TTC549 (cell line): ENCODE results near the gene MYMX.
"Not testable (repeated sequence)": the region's sequence is repeated elsewhere in the genome, so short reads cannot be mapped to it uniquely, and the experiment has no call there.

ENCODE experiments used
- FAIRE-seq: peaks from 2 replicates; lab custom pipeline; 2012; peaks lifted over from hg19 to GRCh38; lab: Jason Lieb, UNC

MYMX gene

DNA sequence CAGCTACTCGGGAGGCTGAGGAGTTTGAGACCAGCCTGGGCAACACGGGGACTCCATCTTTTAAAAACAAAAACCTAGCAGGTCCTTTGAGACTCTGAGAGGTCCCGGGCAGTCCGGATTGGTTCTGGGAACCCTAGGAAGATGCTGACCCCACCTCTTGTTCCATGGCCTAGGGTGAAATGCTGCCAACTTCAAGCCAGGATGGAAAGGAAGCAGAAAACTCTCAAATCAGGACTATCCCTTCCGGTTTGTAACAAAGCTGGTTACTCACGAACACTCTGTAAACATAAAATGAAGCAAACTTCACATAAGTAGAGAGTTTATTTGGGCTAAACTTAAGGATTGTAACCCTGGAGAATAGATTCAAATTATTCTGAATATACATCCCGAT, 30.1 kb upstream of the MYMX start:
- no peak for FAIRE-seq

DNA sequence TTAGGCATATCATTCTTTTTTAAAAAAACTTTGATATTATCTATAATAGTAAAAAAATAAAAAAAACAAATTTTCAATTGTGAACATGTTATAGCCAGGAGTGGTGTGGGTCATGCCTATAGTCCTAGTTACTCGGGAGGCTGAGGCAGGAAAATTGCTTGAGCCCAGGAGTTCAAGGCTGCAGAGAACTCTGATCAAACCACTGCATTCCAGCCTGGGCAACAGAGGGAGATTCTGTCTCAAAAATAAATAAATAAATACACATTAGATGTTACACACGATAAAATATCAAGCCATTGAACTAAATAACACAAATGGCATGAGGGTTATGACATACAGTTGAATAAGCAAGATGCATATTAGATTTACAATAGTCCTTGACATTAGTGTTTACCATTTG, 27.9 kb upstream of the MYMX start:
- FAIRE-seq: no peak

DNA sequence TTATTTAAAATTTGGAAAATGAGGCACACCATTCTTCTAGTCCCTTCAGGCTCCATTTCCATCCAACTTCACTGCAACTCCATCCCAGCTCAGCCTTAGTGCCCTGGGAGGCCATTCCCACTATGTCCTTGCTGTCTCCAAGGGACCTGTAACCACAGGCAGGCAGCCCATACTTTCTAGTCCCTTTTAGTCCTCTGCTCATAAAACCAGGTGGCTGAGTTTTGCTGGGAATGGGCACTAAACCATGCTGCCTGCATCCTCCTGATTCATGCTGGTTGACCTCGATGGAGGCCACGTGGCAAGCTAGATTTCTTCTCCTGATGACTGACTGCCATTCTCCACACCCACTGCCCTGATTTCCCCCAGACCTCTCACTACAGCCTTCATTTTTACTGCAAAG, 27.5 kb upstream of the MYMX start:
- no peak for FAIRE-seq

DNA sequence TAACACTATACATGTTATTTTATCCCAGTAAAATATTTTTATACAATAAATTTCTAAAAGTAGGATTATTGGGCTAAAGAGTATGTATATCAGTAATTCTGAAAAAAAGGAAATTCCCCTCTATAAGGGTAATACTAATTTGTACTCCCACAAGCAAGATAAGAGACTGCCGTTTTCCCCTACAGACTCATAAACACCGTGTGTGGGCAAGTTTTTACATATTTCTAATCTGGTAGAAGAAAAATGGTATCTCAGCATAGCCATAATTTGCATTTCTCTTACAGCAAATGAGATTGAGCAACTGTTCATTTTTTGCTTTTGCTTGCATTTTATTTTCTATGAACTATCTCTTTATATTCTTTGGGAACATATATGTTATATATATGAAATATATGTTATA, 26.0 kb upstream of the MYMX start:
- FAIRE-seq: no peak

DNA sequence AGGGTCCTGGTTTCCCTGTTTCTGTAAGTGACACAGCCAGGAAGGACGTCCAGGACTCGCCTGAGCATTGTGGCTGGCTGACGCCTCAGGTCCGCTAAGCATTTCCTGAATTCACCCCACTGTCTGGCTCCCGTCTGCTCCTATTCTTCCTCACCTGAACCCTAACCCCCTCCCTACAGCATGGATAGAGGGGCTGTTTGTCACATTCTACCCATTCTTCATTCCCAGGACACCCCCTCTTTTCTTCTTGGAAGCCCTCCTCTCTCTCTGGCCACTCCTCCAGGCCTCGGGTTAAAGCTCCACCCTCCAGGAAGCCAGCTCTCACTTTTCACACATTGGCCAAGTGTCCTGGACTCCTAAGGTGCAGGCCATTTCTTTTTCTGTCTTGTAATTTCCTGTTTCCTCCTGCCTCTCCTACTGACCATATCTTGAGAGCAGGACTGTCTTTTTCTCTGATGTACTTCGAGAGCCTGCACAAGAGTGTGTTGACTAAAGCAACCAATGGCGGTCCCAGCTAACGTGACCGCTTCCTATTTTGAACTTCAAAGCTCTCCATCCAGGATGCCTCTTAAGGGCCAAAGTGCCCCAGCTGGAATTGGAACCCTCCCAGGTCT, 24.2 kb upstream of the MYMX start:
- no peak for FAIRE-seq

DNA sequence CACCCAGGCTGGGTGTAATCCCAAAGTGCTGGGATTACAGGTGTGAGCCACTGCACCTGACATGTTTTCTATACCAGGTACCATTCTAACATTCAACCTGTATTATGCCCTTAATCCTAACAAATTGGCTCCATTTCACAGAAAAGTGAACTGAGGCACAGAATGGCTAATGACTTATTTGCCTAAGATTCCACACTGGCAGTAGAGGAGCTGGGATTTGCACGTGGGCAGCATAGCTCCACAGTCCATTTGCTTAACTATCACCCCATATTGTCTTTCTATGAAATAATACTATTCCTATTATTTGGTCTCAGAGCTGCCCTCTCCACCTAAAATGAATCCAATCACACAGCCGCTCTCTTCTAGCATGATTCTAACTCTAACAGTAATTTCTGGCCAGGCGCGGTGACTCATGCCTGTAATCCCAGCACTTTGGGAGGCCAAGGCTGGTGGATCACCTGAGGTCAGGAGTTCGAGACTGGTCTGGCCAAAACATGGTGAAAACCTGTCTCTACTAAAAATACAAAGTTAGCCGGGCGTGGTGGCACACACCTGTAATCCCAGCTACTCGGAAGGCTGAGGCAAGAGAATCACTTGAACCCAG, 23.3 kb upstream of the MYMX start:
- no peak for FAIRE-seq

DNA sequence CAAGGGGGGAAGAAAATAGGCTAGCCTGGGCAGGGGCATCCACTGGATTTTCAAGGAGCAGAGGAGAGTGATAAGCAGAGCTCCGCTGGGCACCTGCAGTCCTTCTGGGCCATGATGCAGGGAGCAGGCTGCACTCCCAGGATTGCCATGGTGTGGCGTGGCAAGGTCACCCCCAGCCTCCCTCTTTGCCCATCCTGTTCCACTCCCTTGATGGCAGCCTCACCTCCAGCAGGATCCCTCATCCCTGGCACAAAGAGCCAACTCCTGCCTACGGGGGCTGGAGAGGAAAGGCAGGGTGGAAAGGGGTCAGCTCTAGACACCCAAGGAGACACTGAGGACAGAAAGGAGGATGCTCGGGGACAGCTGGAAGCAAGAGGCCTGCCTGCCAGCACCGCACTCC, 22.4 kb upstream of the MYMX start:
- no peak for FAIRE-seq

DNA sequence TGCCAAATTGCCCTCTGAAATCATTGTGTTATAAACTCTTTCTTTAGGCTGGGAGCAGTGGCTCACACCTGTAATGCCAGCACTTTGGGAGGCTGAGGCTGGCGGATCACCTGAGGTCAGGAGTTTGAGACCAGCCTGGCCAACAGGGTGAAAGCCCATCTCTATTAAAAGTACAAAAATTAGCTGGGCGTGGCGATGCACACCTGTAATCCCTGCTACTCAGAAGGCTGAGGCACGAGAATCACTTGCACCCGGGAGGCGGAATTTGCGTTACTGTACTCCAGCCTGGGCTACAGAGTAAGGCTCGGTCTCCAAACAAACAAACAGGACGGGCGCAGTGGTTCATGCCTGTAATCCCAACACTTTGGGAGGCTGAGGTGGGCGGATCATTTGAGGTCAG, 20.4 kb upstream of the MYMX start:
- FAIRE-seq: not testable (repeated sequence)

DNA sequence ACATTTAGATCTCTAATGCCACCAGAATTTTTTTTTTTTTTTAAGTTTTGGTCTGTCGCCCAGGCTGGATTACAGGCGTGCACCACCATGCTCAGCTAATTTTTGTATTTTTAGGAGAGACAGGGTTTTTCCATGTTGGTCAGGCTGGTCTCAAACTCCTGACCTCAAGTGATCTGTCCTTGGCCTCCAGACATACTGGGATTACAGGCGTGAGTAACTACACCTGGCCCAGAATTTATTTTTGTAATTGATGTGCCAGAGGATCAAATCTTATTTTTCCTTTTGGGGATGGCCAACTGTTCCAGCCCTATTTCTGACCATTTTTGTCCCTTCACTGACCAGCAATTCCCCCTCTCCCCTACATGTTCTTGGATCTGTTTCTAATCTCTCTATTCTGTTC, 18.0 kb upstream of the MYMX start:
- FAIRE-seq: no peak

DNA sequence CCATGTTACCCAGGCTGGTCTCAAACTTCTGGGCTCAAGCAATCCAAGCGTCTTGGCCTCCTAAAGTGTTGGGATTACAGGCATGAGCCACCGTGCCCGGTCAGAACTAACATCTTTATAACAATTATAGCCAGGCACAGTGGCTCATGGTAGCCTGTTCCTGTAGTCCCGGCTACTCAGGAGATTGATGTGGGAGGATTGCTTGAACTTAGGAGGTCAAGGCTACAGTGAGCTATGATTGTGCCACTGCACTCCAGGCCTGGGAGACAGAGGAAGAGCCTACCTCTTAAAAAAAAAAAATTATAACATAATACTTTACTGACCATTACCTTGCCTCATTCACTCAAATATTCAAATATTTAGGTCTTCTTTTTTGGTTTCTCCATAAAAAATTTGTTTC, 16.8 kb upstream of the MYMX start:
- FAIRE-seq: no peak

DNA sequence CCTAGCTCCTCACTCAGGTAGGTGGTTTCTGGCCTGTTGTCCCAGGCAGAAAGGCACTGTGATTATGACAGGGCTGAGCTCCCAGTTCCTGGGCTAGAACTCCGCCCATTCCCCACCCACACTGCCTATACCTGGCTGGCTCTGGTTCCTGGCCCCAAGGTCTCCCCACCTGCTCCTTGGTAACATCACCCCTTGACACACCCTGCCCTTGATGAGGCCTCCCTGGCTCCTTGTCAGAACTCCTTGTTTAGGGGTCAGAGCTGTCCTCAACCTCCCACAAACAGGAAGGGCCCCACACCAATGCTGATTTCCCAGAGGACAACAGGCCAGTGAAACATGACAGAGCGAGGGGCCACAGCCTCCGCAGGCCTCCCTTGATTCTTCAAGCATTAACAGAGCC, 15.5 kb upstream of the MYMX start:
- FAIRE-seq: no peak

DNA sequence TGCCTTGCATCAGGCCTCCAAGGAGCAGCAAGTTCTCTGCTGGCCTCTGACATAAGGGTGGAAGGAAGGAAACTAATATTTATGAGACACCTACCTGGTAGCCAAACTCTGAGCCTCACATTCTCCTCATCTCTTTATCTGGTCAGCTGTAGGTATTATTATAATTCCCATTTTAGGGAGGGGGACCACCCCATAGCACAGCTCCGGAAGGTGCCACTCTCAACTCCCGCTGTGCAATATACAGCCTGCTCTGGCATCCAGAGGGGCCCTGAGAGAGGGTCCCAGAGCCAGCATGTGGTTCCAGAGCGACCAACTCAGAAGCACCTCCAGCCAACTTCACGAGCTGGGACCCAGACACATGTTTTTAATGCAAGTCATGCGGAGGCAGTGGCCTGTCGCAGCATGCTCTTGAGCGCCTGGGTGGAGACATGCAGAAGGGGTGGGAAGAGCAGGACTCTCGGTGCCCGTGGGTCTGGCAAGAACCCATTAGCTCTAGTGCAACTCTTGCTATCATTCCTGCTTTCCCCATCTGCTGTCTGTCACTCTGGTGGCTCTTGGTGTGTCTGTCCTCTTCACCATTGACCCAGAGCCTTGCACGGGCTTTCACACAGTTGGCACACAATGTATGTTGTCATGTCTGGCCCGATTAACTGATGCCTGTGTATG, 15.0 kb upstream of the MYMX start:
- no peak for FAIRE-seq

DNA sequence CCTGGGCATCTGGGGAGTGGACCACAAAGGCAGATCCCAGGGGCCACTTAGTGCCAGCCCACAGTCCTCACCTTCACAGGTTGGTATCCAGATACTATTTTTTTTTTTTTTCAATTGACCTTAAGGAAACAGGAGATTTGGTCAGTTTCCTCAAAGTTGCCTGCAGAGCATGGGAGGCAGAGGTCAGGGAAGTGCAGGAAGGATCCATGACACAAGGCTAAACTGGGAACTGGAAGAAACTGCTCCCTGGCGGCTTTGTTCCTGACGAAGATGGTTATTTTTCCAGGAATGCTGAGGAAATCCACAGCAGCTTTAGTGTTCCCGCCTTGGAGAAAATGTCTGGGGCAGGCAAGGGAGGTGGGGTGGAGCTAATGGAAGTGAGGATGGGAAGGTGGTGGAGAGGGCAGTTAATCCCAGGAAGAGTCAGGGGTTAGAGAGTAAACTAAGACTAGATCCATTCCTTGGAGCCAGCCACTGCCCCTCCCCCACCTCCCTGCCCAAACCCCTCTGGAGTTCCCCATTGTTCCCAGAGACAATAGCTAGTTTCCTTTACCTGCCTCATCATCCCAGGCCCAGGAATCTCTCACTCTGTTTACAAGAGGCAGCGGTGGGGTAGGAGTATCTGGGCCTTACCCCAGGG, 14.3 kb upstream of the MYMX start:
- no peak for FAIRE-seq

DNA sequence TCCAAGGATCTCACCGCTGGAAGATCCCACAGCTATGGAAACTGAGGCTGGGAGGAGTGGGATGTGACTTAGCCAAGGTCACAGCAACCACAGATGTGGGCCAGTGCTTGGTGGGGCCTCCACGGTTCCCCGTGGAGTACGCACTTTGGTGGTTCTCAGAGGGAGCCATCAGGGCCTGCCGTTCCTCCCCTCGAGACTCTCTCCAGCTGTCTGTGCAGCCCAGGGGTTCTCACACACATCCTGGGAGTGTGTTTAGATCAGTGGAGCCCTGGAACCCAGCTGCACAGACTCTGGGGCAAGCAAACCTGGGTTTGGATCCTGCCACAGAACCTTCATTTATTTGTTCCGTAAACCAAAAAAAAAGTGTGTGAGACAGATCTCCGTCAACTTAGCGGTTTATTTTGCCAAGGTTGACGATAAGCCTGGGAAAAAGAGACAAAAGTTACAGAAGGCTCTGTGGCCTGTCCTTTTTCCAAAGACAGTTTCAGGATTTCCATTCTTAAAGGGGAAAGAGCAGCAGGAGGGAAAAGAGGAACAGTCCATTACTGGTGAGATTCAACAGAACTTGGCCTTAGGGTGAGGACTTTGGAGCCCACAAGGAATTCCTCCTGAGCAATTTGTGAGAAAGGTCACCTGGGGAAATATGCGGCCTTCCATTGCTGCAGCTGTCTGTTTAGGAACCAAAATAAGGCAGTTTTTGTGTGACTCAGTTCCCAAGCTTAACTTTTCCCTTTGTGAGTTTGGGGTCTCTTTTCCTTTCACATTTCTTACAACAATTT, 13.6 kb upstream of the MYMX start:
- no peak for FAIRE-seq

DNA sequence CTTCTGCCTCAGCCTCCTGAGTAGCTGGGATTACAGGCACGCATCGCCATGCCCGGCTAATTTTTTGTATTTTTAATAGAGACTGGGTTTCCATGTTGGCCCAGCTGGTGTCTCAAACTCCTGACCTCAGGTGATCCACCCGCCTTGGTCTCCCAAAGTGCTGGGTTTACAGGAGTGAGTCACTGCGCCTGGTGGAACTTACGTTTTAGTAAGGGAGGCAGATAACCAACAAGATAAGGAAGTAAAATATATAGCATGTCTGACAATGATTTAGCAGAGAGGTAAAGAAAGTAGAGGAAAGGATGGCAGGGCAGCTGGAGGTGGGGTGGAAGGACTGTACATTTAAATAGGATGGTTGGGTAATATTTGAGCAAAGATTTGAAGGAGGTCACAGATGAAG, 12.8 kb upstream of the MYMX start:
- FAIRE-seq: no peak

DNA sequence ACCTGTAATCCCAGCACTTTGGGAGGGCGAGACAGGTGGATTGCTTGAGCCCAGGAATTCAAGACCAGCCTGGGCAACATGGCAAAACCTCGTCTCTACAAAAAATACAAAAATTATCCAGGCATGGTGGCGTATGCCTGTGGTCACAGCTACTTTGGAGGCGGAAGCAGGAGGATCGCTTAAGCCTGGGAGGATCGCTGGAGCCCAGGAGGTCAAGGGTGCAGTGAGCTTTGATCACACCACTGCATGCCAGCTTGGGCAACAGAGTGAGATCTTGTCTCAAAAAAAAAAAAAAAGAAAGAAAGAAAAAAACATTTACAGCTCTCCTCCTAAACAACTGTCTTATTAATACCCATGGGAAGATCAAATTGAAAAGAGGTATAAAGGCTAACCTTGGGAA, 8.8 kb upstream of the MYMX start:
- no peak for FAIRE-seq

DNA sequence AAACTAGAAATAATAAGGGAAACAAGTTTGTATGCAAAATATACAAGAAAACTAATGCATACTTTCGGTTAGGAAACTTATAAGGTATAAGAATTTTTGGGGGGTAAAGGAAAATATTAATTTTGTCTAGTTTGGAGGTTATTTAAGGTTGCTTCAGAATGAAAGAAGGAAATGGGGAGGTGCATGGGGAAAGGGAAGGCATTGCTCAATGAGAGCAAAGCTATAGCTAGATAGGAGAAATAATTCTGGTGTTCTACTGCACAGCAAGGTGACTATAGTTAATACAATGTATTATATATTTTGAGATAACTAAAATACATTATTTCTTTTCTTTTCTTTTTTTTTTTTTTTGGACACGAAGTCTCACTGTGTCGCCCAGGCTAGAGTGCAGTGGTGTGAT, 5.4 kb upstream of the MYMX start:
- no peak for FAIRE-seq

DNA sequence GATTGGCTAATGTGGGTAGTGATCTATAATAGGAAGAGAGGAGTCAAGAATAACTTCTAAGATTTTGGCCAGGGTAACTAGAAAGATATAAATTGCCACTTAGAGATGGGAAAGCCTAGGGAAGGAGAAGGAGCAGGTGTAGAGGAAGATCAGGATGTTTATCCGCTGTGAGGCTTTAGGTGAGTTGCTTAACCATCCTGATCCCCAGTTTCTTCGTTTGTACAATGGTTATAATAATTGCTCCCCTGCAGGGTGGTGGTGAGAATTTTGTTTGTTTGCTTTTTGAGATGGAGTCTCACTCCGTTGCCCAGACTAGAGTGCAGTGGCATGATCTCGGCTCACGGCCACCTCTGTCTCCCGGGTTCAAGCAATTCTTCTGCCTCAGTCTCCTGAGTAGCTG, 2.4 kb upstream of the MYMX start:
- no peak for FAIRE-seq

DNA sequence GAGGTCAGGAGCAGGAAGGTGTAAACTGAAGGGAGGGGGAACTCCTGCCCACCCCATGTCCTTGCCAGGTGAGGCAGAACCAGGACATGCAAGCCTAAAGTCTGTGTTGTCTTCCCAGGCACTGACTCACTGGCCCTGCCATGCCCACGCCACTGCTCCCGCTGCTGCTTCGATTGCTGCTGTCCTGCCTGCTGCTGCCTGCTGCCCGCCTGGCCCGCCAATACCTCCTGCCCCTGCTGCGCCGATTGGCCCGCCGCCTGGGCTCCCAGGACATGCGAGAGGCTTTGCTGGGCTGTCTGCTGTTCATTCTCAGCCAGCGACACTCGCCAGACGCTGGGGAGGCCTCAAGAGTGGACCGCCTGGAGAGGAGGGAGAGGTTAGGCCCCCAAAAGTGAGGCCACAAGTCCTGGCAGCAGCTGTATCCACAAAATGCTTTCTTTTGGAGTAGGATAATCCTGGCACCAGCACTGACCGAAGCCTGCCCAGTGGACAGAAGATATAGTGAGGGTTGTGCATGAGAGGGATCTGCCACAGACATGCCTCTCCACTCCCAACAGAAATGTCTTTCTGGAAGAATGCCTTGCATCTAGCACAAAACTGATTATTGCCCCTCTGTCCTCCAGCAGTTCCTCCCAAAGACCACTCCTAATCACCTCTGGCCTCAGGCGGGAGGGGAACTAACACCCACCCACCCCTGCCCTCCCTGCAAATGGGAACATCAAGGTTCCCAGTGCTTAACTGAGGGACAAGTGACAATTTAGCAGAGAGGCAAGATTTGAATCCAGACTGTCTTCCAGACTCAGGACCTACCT, 812 bp downstream of the MYMX start:
- FAIRE-seq: no peak

DNA sequence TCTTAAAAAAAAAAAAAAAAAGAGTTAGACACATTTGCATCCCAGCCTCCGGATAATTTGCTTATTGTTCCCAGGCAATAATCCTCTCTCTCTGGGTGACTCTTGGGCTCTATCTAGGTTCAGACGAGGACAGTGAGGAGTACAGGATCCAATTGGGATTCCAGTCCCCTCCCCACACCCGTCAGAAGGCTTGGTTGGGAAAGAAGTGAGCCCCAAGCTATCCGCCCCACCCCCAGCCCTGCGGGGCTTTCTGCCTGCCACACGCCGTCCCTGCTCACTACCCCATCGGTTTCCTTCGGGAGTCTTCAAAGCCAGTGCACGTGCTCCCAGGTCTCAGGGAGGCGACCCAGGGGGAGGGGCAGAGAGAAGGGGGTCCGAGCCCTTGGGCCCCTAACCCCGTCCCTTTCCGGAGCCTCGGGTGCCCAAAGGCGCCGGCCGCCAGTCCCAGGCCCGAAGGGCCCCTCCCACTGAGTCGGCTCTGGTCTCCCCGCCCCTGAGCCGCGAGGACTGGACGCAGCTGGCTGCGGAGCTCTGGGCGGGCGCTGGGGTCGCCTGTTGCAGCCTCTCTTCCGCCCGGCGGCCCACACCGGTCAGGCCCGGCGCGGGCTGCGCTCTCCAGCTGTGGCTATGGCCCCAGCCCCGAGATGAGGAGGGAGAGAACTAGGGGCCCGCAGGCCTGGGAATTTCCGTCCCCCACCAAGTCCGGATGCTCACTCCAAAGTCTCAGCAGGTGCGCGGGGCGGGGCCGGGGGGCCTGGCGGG, 2.5 kb downstream of the MYMX start:
- no peak for FAIRE-seq
